Heart left ventricle (tissue), 16 donors: ENCODE results near the gene LOXL3. TPM values are rescaled to one million over a fixed set of nuclear protein-coding genes. Genes with fewer than 3 reads are reported as not detected.
A peak's percentile ranks its signal among the peaks of the same experiment; 100 is the strongest.

ENCODE experiments used
- ATAC-seq, 4 donors: fragments of 200-7000 bp; cut with Tn5 transposase; one replicate each; pipeline ENCODE4 v1.9.1; 2020 to 2022; ENCODE audit warnings: moderate library complexity in 4 of 4, mild to moderate bottlenecking in 3 of 4, moderate number of reproducible peaks in 1 of 4
- DNase-seq, 5 donors: peaks; one replicate each; pipeline ENCODE4 v3.0.0-alpha.2; 2020
- H3K27ac ChIP-seq, 12 donors: fragments of 200-600 bp; sonication (generic) in 4 of 12; one replicate each; pipeline versions ENCODE4 v1.5.0 to v1.8.0; 2016 to 2022; ENCODE audit warnings: mild to moderate bottlenecking in 2 of 12
- H3K27me3 ChIP-seq, 9 donors: fragments of 200-600 bp; sonication (generic) in 2 of 9; one replicate each; pipeline versions ENCODE4 v1.5.1 to v1.8.0; 2016 to 2022; ENCODE audit warnings: mild to moderate bottlenecking in 3 of 9
- H3K36me3 ChIP-seq, 9 donors: fragments of 200-600 bp; sonication (generic) in 2 of 9; one replicate each; pipeline versions ENCODE4 v1.5.0 to v1.8.0; 2018 to 2022; ENCODE audit warnings: mild to moderate bottlenecking in 2 of 9
- H3K4me1 ChIP-seq, 12 donors: fragments of 200-600 bp; sonication (generic) in 4 of 12; one replicate each; pipeline versions ENCODE4 v1.5.0 to v1.8.0; 2016 to 2022; ENCODE audit warnings: mild to moderate bottlenecking in 3 of 12
- H3K4me3 ChIP-seq, 12 donors: fragments of 200-600 bp; sonication (generic) in 4 of 12; one replicate each; pipeline versions ENCODE4 v1.5.0 to v1.8.0; 2017 to 2022; ENCODE audit warnings: mild to moderate bottlenecking in 9 of 12, moderate library complexity in 4 of 12
- H3K9me3 ChIP-seq, 12 donors: fragments of 200-600 bp; sonication (generic) in 4 of 12; one replicate each; pipeline versions ENCODE4 v1.5.0 to v1.8.0; 2016 to 2022; ENCODE audit warnings: mild to moderate bottlenecking in 1 of 12
- CTCF ChIP-seq, 12 donors: fragments of 200-600 bp; sonication (generic) in 4 of 12; IDR thresholded peaks; one replicate each; pipeline versions ENCODE4 v1.5.0 to v1.8.0; 2018 to 2022; ENCODE audit warnings: antibody characterized with exemption in 12 of 12, mild to moderate bottlenecking in 5 of 12
- POLR2A ChIP-seq, 2 donors: fragments of 450-650 bp; IDR thresholded peaks; one replicate each; pipeline ENCODE4 v1.6.1; 2017; ENCODE audit warnings: antibody characterized with exemption in 2 of 2, mild to moderate bottlenecking in 2 of 2, moderate library complexity in 2 of 2
- WGBS, 4 donors: extraction: QIAGEN DNeasy Blood & Tissue Kit in 2 of 4; methylation state at CpG; one replicate each; pipeline versions ENCODE4 v1.1.5 to v1.1.7; 2013 to 2018; 5-methylcytosine and 5-hydroxymethylcytosine counted together
- intact Hi-C, 10 donors: fragments of 100-400 bp; cut with DNase I; formaldehyde crosslinking; loops; one replicate each; pipeline versions ENCODE4 v1.11.1 to v1.14.2; 2022
- polyA plus RNA-seq, 2 donors: library from polyadenylated mRNA; stranded (reverse); fragments of 200-250 nt; gene quantifications; one replicate each; pipeline ENCODE4 v1.2.3, GENCODE V29; 2013
- total RNA-seq, 9 donors: library from RNA; depleted of rRNA in 2 of 9; stranded (reverse); fragments of >200 nt in 2 of 9; fragmentation: NEBNext Ultra II Directional in 3 of 9; extraction: Animal tissue kit (Norgen Biotek cat#: 25700) in 3 of 9; gene quantifications; one replicate each; pipeline versions ENCODE4 v1.1.0 to v1.2.4, GENCODE V29; 2016 to 2023
- donor health status: ischemic (EF 13 %, LVEDD 7.1; RV severe dilation, severe dysfunction).
- donor health status: healthy with polysubstance abuse.
- donor health status: DM: no; HTN: yes; CAD: no.
- donor health status: DM: no; HTN: no; CAD: no.
- donor health status: ischemic (EF 25% LVEDD 6.9; RV normal size, moderate dysfunction).
- donor health status: ischemic (EF 25% LVEDD 5.7; RV mildly dilated, moderate dysfunction).
- donor health status: healthy.
- donor health status: DM: yes; HTN: yes; CAD: no.
- donor health status: ischemic (EF 35%, LVEDD 5.7; RV mildly dilated, moderate dysfunction).
- donor health status: nonischemic (EF 11% LVEDD 7.7; RV severe dilation, severe dysfunction).
- donor health status: DM: yes; HTN: yes; CAD: no.
- donor health status: PGD.
- donor health status: ischemic (EF 29% LVEDD 5.4; RV normal size, mild dysfunction).
- donor health status: nonischemic (EF 23%, LVEDD 6.1; RV moderate dilation, normal function).

Gene LOXL3
- total and polyA plus RNA-seq, 11 donors, result 1.5 to 8.7 (median 3.0) TPM

GRCh38 chr2:74546004-74546403 is 7.7 kb downstream of the LOXL3 start:
- ATAC-seq (no peak), DNase-seq (no peak)
- no peak overlapping the region for H3K4me3 ChIP-seq
- no peaks in the 10 kb centered on the region for H3K9me3 ChIP-seq
- peaks cover 0 to 3% (median 0%) of the 10 kb centered on the region in 9 donors for H3K36me3 ChIP-seq
- no peak overlapping the region for H3K27ac ChIP-seq
- H3K4me1 ChIP-seq, result peaks cover 0 to 21% (median 17%) of the 10 kb centered on the region in 12 donors
- intact Hi-C loops, result loop anchor here in 1 of 10 donors (2.0 kb wide), 1 partner anchor 15 kb away; no protein-coding TSS in a partner anchor
- TF ChIP-seq CTCF (IDR thresholded peaks at IDR 0.05) (no peak), POLR2A (IDR thresholded peaks at IDR 0.05) (no peak)
- H3K27me3 ChIP-seq, result peaks cover 0 to 4% (median 0%) of the 10 kb centered on the region in 9 donors
- WGBS, 4 donors, result 73 to 84% (median 77%) methylated on average over 3 of the region's 3 CpGs

- intact Hi-C loops, result no loop called here
- H3K27ac ChIP-seq, result no peak overlapping the region
- peaks cover 0 to 28% (median 19%) of the 10 kb centered on the region in 12 donors for H3K4me1 ChIP-seq
- H3K4me3 ChIP-seq, result no peak overlapping the region
- WGBS, 4 donors, result 85 to 92% (median 89%) methylated on average over 3 of the region's 3 CpGs
- H3K9me3 ChIP-seq, result no peaks in the 10 kb centered on the region
- DNase-seq (no peak), ATAC-seq (no peak)
- TF ChIP-seq POLR2A (IDR thresholded peaks at IDR 0.05), result no peak
- TF ChIP-seq CTCF (IDR thresholded peaks at IDR 0.05), result peak in 1 of 12 donors; percentile 13
- no peaks in the 10 kb centered on the region for H3K36me3 ChIP-seq
- peaks cover 0 to 2% (median 0%) of the 10 kb centered on the region in 9 donors for H3K27me3 ChIP-seq
Observed at GRCh38 chr2:74544634-74545033, 9.1 kb downstream of the LOXL3 start.

- ATAC-seq (peak in 1 of 4 donors; percentile 42), DNase-seq (no peak)
- Histone ChIP-seq H3K4me3 (no peak overlapping the region), H3K27ac (no peak overlapping the region), H3K4me1 (peaks cover 0 to 14% (median 5%) of the 10 kb centered on the region in 12 donors), H3K36me3 (no peaks in the 10 kb centered on the region), H3K27me3 (no peaks in the 10 kb centered on the region), H3K9me3 (no peaks in the 10 kb centered on the region)
- 59 to 72% (median 68%) methylated on average over 1 of the region's 1 CpG for WGBS, 4 donors
- intact Hi-C loops, result no loop called here
- TF ChIP-seq CTCF (IDR thresholded peaks at IDR 0.05) (no peak), POLR2A (IDR thresholded peaks at IDR 0.05) (no peak)
Observed at GRCh38 chr2:74542978-74543377, 10.8 kb downstream of the LOXL3 start.

GRCh38 chr2:74540291-74540690 is 13.5 kb downstream of the LOXL3 start:
- DNase-seq (peak in 4 of 5 donors; percentile 67 to 83 (median 78)), ATAC-seq (peak; percentile 83 to 95 (median 88))
- Histone ChIP-seq H3K27ac (peak overlapping the region in 11 of 12 donors; percentile 33 to 82 (median 70)), H3K36me3 (no peaks in the 10 kb centered on the region), H3K4me3 (no peak overlapping the region), H3K27me3 (no peaks in the 10 kb centered on the region), H3K9me3 (no peaks in the 10 kb centered on the region), H3K4me1 (peaks cover 0 to 13% (median 5%) of the 10 kb centered on the region in 12 donors)
- intact Hi-C loops, result no loop called here
- 36 to 58% (median 54%) methylated on average over 5 of the region's 5 CpGs for WGBS, 4 donors
- no peak for TF ChIP-seq CTCF (IDR thresholded peaks at IDR 0.05)
- no peak for TF ChIP-seq POLR2A (IDR thresholded peaks at IDR 0.05)
